ENCODE data around the gene TMEM82.
A peak's percentile ranks its signal among the peaks of the same experiment; 100 is the strongest.

Gene TMEM82

DNA sequence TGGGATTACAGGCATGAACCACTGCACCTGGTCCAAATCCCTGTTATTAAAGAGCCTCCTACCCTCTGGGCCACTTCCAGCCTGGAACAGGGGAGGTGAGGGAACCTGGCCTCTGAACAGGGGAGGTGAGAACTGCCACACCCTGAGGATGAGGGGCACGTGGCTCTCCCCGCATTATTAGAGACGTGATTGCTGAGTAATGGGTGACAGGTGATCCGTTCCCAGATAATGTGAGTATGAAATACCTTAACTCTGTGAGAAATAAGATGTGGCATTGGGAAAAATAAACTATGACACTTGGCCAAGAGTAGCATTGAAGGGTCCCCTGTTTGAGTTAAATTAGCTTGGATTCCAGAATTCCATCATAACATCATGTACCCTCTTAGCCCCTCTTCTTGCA, 19.9 kb upstream of the TMEM82 start:
- H3K9me3 Mint-ChIP-seq, result no peaks in the 10 kb centered on the region
- H3K4me1 Mint-ChIP-seq, result peaks cover 12% of the 10 kb centered on the region
- H3K4me3 Mint-ChIP-seq, result no peak overlapping the region
- peaks cover 35% of the 10 kb centered on the region for H3K36me3 Mint-ChIP-seq (ENCODE audit: low read depth)
- DNase-seq, result no peak
- TF ChIP-seq, protein P1, sequence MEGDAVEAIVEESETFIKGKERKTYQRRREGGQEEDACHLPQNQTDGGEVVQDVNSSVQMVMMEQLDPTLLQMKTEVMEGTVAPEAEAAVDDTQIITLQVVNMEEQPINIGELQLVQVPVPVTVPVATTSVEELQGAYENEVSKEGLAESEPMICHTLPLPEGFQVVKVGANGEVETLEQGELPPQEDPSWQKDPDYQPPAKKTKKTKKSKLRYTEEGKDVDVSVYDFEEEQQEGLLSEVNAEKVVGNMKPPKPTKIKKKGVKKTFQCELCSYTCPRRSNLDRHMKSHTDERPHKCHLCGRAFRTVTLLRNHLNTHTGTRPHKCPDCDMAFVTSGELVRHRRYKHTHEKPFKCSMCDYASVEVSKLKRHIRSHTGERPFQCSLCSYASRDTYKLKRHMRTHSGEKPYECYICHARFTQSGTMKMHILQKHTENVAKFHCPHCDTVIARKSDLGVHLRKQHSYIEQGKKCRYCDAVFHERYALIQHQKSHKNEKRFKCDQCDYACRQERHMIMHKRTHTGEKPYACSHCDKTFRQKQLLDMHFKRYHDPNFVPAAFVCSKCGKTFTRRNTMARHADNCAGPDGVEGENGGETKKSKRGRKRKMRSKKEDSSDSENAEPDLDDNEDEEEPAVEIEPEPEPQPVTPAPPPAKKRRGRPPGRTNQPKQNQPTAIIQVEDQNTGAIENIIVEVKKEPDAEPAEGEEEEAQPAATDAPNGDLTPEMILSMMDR (IDR thresholded peaks at IDR 0.05), result no peak
- H3K27me3 Mint-ChIP-seq (ENCODE audit: low read depth, poor library complexity), result no peaks in the 10 kb centered on the region
- H3K27ac Mint-ChIP-seq, result no peak overlapping the region

DNA sequence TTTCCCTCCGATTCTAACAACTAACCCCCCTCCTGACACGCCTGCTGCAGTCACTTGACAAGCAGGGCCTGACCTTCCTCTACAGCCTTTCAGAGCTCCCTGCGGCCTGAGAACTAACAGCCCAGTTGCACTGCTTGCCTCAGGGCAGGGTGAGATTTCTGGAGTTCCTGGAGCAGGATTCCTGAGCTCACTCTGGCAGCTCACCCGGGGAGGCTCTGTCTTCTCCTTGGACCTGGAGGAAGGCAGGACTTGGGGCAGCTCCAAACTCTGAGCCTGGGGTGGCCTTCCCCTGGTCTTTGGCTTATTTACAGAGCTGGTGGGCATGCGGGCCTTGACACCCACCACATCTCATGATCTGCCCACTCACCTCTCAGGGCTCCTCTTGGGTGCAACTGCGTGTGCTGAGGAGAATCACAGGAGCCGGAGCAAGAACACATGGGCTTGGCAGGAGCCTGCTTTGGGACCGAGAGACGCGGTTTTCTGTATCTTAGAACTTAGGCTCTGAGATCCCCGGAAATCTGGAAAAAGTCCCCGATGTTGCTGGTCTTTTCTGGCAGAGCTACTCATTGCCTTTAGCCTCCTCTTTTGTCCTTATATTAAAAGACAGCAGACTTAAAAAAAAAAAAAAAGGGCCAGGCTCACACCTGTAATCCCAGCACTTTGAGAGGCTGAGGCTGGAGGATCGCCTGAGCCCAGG, 19.3 kb upstream of the TMEM82 start:
- no peak overlapping the region for H3K27ac Mint-ChIP-seq
- H3K4me3 Mint-ChIP-seq, result no peak overlapping the region
- peaks cover 12% of the 10 kb centered on the region for H3K4me1 Mint-ChIP-seq
- H3K36me3 Mint-ChIP-seq (ENCODE audit: low read depth), result peaks cover 35% of the 10 kb centered on the region
- no peaks in the 10 kb centered on the region for H3K9me3 Mint-ChIP-seq
- TF ChIP-seq, protein P1 (IDR thresholded peaks at IDR 0.05), result no peak
- H3K27me3 Mint-ChIP-seq (ENCODE audit: low read depth, poor library complexity), result no peaks in the 10 kb centered on the region
- no peak for DNase-seq

DNA sequence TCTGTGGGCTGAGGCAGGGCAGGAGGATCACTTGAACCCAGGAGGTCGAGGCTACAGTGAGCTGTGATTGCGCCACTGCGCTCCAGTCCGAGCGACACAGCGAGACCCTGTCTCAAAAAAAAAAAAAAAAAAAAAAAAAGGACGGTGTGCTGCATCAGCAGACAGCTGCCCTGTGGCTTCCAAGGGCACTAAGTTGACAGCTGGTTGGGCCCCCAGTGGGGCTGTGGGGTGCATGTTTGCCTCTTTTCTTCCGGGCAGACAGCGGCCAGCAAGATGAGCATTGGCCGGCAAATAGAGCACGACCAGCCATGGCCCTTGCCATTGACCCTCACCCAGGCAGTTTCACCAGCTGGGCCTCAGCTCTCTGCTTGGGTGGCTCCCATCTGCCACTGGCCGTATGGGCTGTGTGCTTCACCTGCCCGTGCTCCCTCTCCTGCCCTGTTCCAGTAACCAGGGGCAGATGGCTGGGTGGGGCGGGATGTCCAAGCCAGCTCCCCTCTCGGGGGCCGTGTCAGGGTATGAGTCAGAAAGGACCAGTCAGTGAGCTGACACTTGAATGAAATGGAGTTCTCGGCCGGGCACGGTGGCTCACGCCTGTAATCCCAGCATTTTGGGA, 18.6 kb upstream of the TMEM82 start:
- no peak overlapping the region for H3K27ac Mint-ChIP-seq
- DNase-seq, result no peak
- no peak overlapping the region for H3K4me3 Mint-ChIP-seq
- H3K27me3 Mint-ChIP-seq (ENCODE audit: low read depth, poor library complexity), result no peaks in the 10 kb centered on the region
- peaks cover 12% of the 10 kb centered on the region for H3K4me1 Mint-ChIP-seq
- TF ChIP-seq, protein P1 (IDR thresholded peaks at IDR 0.05), result no peak
- peaks cover 28% of the 10 kb centered on the region for H3K36me3 Mint-ChIP-seq (ENCODE audit: low read depth)
- no peaks in the 10 kb centered on the region for H3K9me3 Mint-ChIP-seq

DNA sequence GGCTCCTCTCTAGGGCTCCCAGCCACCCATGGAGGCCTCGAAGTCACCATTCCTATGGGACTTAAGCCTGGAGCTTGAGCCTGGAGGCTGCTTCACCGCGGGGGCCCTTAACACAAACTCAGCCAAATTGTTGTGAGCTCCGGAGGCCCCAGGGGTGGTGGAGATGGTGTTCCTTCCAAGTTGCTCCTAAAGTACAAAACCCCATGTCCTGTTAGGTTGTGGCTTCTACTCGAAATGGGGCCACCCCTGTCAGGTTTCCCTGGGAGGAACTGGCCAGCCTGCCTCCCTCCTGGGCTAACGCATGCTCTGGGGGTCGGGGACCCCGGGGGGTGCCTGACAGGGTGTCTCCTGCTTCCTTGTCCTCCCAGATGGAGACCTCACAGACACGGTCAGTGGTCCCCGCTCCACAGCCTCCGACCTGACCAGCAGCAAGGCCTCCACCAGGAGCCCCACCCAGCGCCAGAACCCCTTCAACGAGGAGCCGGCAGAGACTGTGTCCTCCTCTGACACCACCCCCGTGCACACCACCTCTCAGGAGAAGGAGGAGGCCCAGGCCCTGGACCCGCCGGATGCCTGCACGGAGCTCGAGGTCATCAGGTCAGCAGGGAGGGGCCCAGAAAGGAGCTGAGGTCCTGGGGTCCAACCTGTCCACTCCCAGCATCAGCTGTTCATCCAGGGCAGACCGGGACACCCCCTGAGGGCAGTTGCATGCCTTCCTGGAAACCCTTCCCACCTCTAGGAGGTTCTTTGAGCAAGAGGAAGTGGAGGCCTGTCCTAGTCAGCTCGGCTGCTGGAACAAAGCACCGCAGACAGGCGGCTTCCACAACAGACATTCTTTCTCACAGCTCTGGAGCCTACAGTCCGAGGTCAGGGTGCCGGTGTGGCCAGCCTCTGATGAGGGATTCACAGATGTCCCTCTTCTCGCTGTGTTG, 17.1 kb upstream of the TMEM82 start:
- H3K27me3 Mint-ChIP-seq (ENCODE audit: low read depth, poor library complexity), result no peaks in the 10 kb centered on the region
- peaks cover 12% of the 10 kb centered on the region for H3K4me1 Mint-ChIP-seq
- peak overlapping the region; percentile 25 for H3K27ac Mint-ChIP-seq
- TF ChIP-seq, protein P1 (IDR thresholded peaks at IDR 0.05), result no peak
- DNase-seq, result no peak
- no peak overlapping the region for H3K4me3 Mint-ChIP-seq
- peaks cover 20% of the 10 kb centered on the region for H3K36me3 Mint-ChIP-seq (ENCODE audit: low read depth)
- H3K9me3 Mint-ChIP-seq, result no peaks in the 10 kb centered on the region

DNA sequence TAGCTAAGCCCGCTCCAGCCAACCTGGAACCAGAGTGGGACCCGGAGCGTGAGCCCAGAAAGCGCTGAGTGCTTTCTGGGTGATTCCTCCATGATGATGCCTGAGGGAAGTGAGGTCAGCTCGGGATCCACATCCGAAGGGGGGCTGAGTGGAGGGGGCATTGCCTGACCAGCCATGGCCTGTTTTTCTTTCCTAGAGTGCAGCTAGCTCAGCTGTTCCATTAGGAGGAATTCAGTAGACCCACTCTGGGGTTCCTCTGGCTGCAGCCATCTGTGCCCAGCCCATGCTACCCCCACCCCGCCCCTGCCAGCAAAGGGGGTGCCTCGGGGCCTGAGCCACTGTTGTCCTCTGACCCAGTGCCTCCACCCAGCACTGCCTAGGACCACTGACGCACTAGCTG, 15.8 kb upstream of the TMEM82 start:
- TF ChIP-seq, protein P1 (IDR thresholded peaks at IDR 0.05), result no peak
- DNase-seq, result no peak
- no peaks in the 10 kb centered on the region for H3K9me3 Mint-ChIP-seq
- no peak overlapping the region for H3K4me3 Mint-ChIP-seq
- no peaks in the 10 kb centered on the region for H3K27me3 Mint-ChIP-seq (ENCODE audit: low read depth, poor library complexity)
- peak overlapping the region; percentile 69 for H3K27ac Mint-ChIP-seq
- peaks cover 12% of the 10 kb centered on the region for H3K4me1 Mint-ChIP-seq
- H3K36me3 Mint-ChIP-seq (ENCODE audit: low read depth), result peaks cover 20% of the 10 kb centered on the region

Data from nephron progenitor cell (in vitro differentiated cells).